Activated CD4-positive, alpha-beta T cell treated with anti-CD3 and anti-CD28 coated beads, Interleukin-2, amount 50 U/mL, for 1 hour (primary cell): ENCODE measurements around the gene CTAGE9.

Experiments used
- DNase-seq: peaks from one replicate; pipeline ENCODE4 v3.0.0-alpha.2; 2020

CTAGE9 gene

DNA sequence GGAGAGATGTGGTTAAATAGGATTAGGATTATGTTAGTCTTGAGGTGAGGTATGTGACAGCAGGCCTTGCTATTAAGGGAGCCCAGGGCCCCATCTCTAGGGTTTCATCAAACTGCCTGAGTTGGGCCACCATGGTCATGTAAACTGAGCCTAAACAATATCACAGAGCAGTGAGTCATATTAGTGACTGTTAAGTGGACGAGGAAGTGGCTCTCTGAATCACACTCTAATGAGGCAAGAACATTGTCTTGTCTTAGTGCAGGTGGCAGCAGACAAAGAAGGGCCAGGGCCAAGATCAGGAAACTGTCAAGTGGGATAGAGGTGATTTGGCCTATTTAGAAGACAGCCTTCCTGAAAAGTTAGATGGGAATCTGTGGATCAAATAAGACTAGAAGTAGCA lies 50.6 kb downstream of the CTAGE9 start:
- no peak for DNase-seq
